Dendritic cell treated with granulocyte-macrophage colony-stimulating factor and Interleukin-4, amounts not matched to agents 40 ng/mL and 50 ng/mL, for 4 days (primary cell): Measurements from ENCODE around the gene RPS21.

Experiments
- H3K27ac Mint-ChIP-seq: one replicate; pipeline ENCODE4 v1.8.0; 2022; ENCODE audit warnings: mild to moderate bottlenecking, mixed read lengths
- H3K27me3 Mint-ChIP-seq: one replicate; pipeline ENCODE4 v1.8.0; 2022; ENCODE audit warnings: mild to moderate bottlenecking, mixed read lengths
- H3K36me3 Mint-ChIP-seq: one replicate; pipeline ENCODE4 v1.8.0; 2022; ENCODE audit warnings: low read depth, mixed read lengths
- H3K4me1 Mint-ChIP-seq: one replicate; pipeline ENCODE4 v1.8.0; 2022; ENCODE audit warnings: low read depth, mixed read lengths
- H3K4me3 Mint-ChIP-seq: one replicate; pipeline ENCODE4 v1.8.0; 2022; ENCODE audit warnings: mild to moderate bottlenecking, moderate library complexity, mixed read lengths
- H3K9me3 Mint-ChIP-seq: one replicate; pipeline ENCODE4 v1.8.0; 2022; ENCODE audit warnings: mixed read lengths
- intact Hi-C: fragments of 100-400 bp; cut with micrococcal nuclease; formaldehyde crosslinking; loops from one replicate; pipeline ENCODE4 v1.15.0; 2022

Gene RPS21

GRCh38 chr20:62409086-62409853, 22.4 kb downstream of the RPS21 start:
- peaks cover 33% of the 10 kb centered on the region for H3K4me1 Mint-ChIP-seq
- H3K27me3 Mint-ChIP-seq = peaks cover 18% of the 10 kb centered on the region
- no peak overlapping the region for H3K4me3 Mint-ChIP-seq
- intact Hi-C loops = no loop called here
- no peaks in the 10 kb centered on the region for H3K36me3 Mint-ChIP-seq
- H3K9me3 Mint-ChIP-seq = no peaks in the 10 kb centered on the region
- H3K27ac Mint-ChIP-seq = no peak overlapping the region

GRCh38 chr20:62409931-62410745, 23.2 kb downstream of the RPS21 start:
- no peaks in the 10 kb centered on the region for H3K36me3 Mint-ChIP-seq
- no peaks in the 10 kb centered on the region for H3K9me3 Mint-ChIP-seq
- no peak overlapping the region for H3K4me3 Mint-ChIP-seq
- no peak overlapping the region for H3K27ac Mint-ChIP-seq
- H3K4me1 Mint-ChIP-seq = peaks cover 29% of the 10 kb centered on the region
- H3K27me3 Mint-ChIP-seq = peaks cover 18% of the 10 kb centered on the region
- intact Hi-C loops = no loop called here

DNA sequence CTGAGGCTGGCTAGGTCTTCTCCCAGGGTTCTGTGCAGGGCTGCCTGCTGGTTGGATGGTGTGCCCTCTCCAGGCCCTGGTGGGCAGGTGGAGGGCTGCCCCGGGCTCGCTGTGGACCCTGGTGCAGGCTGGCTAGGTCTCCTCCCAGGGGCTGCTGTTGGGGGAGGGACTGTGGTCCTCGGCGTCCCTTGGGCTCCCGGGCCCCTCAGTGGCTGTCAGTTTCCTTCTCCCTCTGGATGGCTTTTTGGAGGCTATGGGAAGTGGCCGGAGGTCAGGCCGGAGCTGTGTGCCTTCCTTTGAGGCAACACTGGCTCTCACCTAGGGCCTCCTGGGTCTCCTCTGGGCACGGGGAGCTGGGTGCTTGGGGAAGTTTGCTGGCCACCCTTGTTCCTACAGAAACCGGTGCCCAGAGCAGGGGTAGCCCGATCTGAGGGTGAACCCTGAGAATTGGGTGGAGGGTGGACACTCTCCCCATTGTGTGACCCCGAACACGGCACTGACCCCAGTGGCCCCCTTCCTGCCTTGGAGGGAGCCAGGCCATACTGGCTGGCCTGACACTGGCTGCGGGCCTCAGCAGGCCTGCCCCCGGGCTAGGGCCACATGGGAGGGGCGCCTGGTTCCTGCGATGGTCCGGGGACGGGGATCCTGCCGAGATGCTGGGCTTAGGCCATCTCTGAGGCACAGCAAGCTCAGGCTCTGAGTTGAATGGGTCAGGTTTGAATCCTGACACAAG, 24.0 kb downstream of the RPS21 start:
- H3K27me3 Mint-ChIP-seq = peaks cover 18% of the 10 kb centered on the region
- no peak overlapping the region for H3K27ac Mint-ChIP-seq
- no peaks in the 10 kb centered on the region for H3K36me3 Mint-ChIP-seq
- H3K4me1 Mint-ChIP-seq = peaks cover 21% of the 10 kb centered on the region
- H3K9me3 Mint-ChIP-seq = no peaks in the 10 kb centered on the region
- H3K4me3 Mint-ChIP-seq = no peak overlapping the region
- intact Hi-C loops = no loop called here

DNA sequence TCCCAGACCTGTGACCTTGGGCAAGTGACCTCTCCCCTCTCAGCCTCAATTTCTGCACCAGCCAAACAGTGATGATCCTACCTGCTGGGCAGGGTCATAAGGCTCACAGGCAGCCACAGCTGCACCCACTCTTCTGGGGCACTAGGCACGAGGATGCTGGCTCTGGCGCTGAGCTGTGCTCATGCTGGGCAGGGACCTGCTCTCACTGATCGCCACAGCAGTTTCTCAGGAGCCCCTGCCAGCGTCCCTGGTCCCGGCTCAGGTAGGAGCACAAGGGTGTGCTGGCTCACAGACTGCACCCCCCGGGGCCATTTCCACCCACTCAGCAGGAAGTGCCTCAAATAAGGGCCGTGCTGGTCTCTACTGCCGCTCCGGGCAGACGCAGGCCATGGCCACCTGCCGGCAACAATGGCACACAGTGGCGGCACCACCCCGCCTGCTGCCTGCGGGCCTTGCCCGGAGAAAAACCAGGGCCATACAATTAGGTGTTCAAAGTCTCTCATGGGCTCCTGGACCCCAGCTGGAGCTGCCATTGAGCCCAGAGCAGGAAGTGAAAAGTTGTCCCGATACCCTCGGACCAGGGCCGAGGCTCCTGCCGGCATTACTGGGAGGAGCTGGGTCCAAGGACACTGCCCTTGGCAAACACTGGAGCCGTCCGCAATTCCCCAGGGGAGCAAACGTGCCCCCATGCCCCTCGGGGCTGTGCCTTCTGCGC, 24.7 kb downstream of the RPS21 start:
- intact Hi-C loops = no loop called here
- H3K36me3 Mint-ChIP-seq = no peaks in the 10 kb centered on the region

GRCh38 chr20:62412194-62413024, 25.5 kb downstream of the RPS21 start:
- intact Hi-C loops = no loop called here

More for the DNA sequence above, 24.7 kb downstream of the RPS21 start:
- no peak overlapping the region for H3K27ac Mint-ChIP-seq
- H3K27me3 Mint-ChIP-seq = peaks cover 18% of the 10 kb centered on the region
- H3K4me1 Mint-ChIP-seq = peaks cover 15% of the 10 kb centered on the region
- H3K9me3 Mint-ChIP-seq = no peaks in the 10 kb centered on the region
- no peak overlapping the region for H3K4me3 Mint-ChIP-seq

GRCh38 chr20:62413025-62413570, 26.2 kb downstream of the RPS21 start:
- Mint-ChIP-seq H3K27me3 (peaks cover 18% of the 10 kb centered on the region), H3K36me3 (no peaks in the 10 kb centered on the region), H3K4me3 (no peak overlapping the region), H3K4me1 (peaks cover 15% of the 10 kb centered on the region), H3K27ac (no peak overlapping the region), H3K9me3 (no peaks in the 10 kb centered on the region)
- intact Hi-C loops = no loop called here

More at GRCh38 chr20:62412194-62413024, 25.5 kb downstream of the RPS21 start:
- H3K27ac Mint-ChIP-seq = no peak overlapping the region
- H3K36me3 Mint-ChIP-seq = no peaks in the 10 kb centered on the region
- H3K27me3 Mint-ChIP-seq = peaks cover 18% of the 10 kb centered on the region
- no peaks in the 10 kb centered on the region for H3K9me3 Mint-ChIP-seq
- H3K4me1 Mint-ChIP-seq = peaks cover 15% of the 10 kb centered on the region
- H3K4me3 Mint-ChIP-seq = no peak overlapping the region

DNA sequence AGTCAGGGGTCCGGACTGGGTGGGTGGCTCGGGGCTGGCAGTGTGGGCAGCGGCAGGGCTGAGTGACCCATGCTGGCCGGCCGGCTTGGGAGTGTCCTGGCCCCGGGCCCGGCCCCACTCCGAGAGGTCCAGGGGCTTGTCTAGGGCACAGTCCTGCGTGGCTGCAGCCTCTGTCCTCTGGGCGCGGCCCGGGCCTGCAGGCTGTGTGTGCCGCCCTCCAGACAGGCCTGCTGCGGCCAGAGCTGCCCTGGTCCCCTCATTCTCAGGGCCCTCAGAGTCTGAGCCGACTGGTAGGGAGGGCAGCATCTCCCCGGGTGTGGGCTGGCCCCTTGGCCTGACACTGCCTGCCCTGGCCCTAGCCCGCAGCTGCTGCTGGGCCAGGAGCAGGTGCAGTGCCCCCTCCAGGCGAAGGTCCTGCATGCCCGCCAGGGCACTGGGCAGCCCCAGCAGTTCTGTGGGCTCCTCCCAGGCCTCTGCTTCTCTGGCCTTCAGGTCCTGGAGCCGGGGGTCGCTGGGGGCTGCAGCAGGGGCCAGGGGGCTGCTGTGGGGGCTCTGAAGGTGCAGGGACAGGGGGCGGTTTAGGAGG, 27.1 kb downstream of the RPS21 start:
- Mint-ChIP-seq H3K9me3 (no peaks in the 10 kb centered on the region), H3K36me3 (no peaks in the 10 kb centered on the region), H3K27me3 (peaks cover 14% of the 10 kb centered on the region), H3K27ac (no peak overlapping the region), H3K4me1 (peaks cover 15% of the 10 kb centered on the region), H3K4me3 (no peak overlapping the region)
- intact Hi-C loops = no loop called here

GRCh38 chr20:62415354-62416111, 28.6 kb downstream of the RPS21 start:
- peaks cover 2% of the 10 kb centered on the region for H3K4me1 Mint-ChIP-seq
- no peaks in the 10 kb centered on the region for H3K9me3 Mint-ChIP-seq
- H3K27me3 Mint-ChIP-seq = peaks cover 4% of the 10 kb centered on the region
- no peak overlapping the region for H3K27ac Mint-ChIP-seq
- H3K36me3 Mint-ChIP-seq = no peaks in the 10 kb centered on the region
- intact Hi-C loops = no loop called here
- no peak overlapping the region for H3K4me3 Mint-ChIP-seq

DNA sequence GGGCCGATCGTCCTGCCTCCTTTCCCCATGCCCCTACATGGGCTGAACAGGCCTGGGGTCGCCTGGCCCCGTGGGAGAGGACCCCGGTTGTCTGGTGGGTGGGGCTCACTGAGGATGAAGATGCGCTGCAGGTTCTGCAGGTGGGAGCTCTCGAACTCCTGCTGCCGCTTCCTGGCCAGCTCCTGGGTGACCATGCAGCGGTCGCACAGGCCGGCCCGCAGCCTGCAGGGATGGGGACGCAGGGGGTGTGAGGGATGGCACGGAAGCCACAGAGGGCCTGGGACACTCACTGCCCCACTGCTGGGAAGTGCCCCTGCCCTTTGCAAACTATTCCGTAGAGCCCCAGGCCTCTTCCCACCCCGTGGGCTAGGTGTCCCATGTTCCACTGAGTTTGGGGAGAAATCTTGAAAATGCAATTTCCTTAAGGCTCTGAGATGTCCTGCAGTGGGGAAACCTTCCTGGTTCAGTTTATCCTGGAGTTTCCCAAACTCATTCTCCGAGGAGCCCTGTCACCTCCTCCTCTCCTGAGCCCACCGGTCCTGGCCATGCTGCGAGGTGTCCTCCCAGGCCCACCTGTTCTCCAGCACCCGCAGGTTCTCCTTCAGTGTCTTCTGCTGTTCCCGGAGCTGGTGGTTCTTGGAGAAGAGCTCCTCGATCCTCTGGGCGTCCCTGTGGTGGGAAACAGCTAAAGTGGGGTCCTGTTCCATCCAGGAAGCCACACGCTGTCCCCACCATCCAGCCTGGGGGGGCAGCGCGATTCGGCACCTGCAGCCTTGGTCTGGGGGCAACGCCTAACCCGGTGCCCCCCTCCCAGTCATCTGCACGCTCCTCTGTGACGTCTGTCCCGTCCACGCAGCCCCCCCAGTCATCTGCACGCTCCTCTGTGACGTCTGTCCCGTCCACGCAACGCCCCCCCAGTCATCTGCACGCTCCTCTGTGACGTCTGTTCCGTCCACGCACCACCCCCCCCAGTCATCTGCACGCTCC, 30.0 kb downstream of the RPS21 start:
- Mint-ChIP-seq H3K27me3 (no peaks in the 10 kb centered on the region), H3K9me3 (no peaks in the 10 kb centered on the region), H3K4me1 (no peaks in the 10 kb centered on the region), H3K36me3 (no peaks in the 10 kb centered on the region), H3K27ac (no peak overlapping the region), H3K4me3 (no peak overlapping the region)
- intact Hi-C loops = no loop called here

- Mint-ChIP-seq H3K27ac (no peak overlapping the region), H3K4me3 (no peak overlapping the region), H3K4me1 (no peaks in the 10 kb centered on the region), H3K27me3 (peaks cover 4% of the 10 kb centered on the region), H3K36me3 (no peaks in the 10 kb centered on the region), H3K9me3 (no peaks in the 10 kb centered on the region)
- intact Hi-C loops = no loop called here
These were observed 31.2 kb downstream of the RPS21 start for GRCh38 chr20:62417981-62418708.
